Upper lobe of left lung (tissue), 6 donors: Measurements from ENCODE around the gene SEPTIN2. TPM values are rescaled to one million over a fixed set of nuclear protein-coding genes. Genes with fewer than 3 reads are reported as not detected.

Experiments used
- ATAC-seq, 2 donors: fragments of 200-7000 bp; cut with Tn5 transposase; one replicate each; pipeline ENCODE4 v1.9.1; 2022; ENCODE audit warnings: mild to moderate bottlenecking in 2 of 2, moderate library complexity in 2 of 2; ENCODE audit not compliant: low FRiP score in 2 of 2
- DNase-seq, 2 donors: peaks; one replicate each; pipeline ENCODE4 v3.0.0-alpha.2; 2019 to 2020
- H3K27ac ChIP-seq, 4 donors: fragments of 200-600 bp; sonication (generic); one replicate each; pipeline ENCODE4 v1.5.1; 2016 to 2019
- H3K27me3 ChIP-seq, 4 donors: fragments of 200-600 bp; sonication (generic); one replicate each; pipeline ENCODE4 v1.5.1; 2017 to 2019
- H3K36me3 ChIP-seq, 4 donors: fragments of 200-600 bp; sonication (generic); one replicate each; pipeline ENCODE4 v1.5.1; 2016 to 2019
- H3K4me1 ChIP-seq, 4 donors: fragments of 200-600 bp; sonication (generic); one replicate each; pipeline ENCODE4 v1.5.1; 2018 to 2019
- H3K4me3 ChIP-seq, 4 donors: fragments of 200-600 bp; sonication (generic); one replicate each; pipeline ENCODE4 v1.5.1; 2017 to 2019; ENCODE audit warnings: mild to moderate bottlenecking in 2 of 4, moderate library complexity in 1 of 4
- H3K9me3 ChIP-seq, 4 donors: fragments of 200-600 bp; sonication (generic); one replicate each; pipeline ENCODE4 v1.5.1; 2018 to 2019
- EP300 ChIP-seq, 4 donors: sonication (generic); formaldehyde crosslinking; IDR thresholded peaks; one replicate each; pipeline ENCODE4 v1.5.1; 2017; ENCODE audit warnings: antibody characterized with exemption in 4 of 4, control low read depth in 2 of 4
- POLR2A ChIP-seq, 4 donors: fragments of 450-650 bp; IDR thresholded peaks; one replicate each; pipeline ENCODE4 v1.5.1; 2016 to 2017; ENCODE audit warnings: antibody characterized with exemption in 4 of 4, mild to moderate bottlenecking in 2 of 4
- POLR2AphosphoS5 ChIP-seq, 2 donors: sonication (generic); formaldehyde crosslinking; IDR thresholded peaks; one replicate each; pipeline ENCODE4 v1.5.1; 2017; ENCODE audit warnings: antibody characterized with exemption in 2 of 2
- WGBS, 2 donors: methylation state at CpG; one replicate each; pipeline ENCODE4 v1.1.5; 2017 to 2018; 5-methylcytosine and 5-hydroxymethylcytosine counted together
- total RNA-seq, 6 donors: library from RNA; depleted of rRNA in 4 of 6; stranded (reverse); fragments of >200 nt in 4 of 6; gene quantifications; one replicate each; pipeline versions ENCODE4 v1.1.0 to v1.2.1, GENCODE V29; 2016 to 2021
- TF ChIP-seq, protein P1 (sequence below), 6 experiments: fragments of 450-650 bp in 4 of 6; fragments of 200-600 bp in 2 of 6; sonication (generic) in 2 of 6; IDR thresholded peaks; one replicate each; pipeline ENCODE4 v1.5.1; 2016 to 2019; ENCODE audit warnings: antibody characterized with exemption in 6 of 6
- donor health status: DM: no; HTN: no; CAD: no; lungs with moderate emphysema.
- donor health status: DM: no; HTN: yes; CAD: no; lungs with severe emphysema.

The SEPTIN2 gene
- total RNA-seq, 6 donors from 2014 or later: 213 to 322 (median 252) TPM

- H3K27me3 ChIP-seq: no peaks in the 10 kb centered on the region
- no peak overlapping the region for H3K27ac ChIP-seq
- DNase-seq: no peak
- TF ChIP-seq POLR2A (IDR thresholded peaks at IDR 0.05) (no peak), POLR2AphosphoS5 (IDR thresholded peaks at IDR 0.05) (no peak), EP300 (IDR thresholded peaks at IDR 0.05) (no peak)
- TF ChIP-seq, protein P1, sequence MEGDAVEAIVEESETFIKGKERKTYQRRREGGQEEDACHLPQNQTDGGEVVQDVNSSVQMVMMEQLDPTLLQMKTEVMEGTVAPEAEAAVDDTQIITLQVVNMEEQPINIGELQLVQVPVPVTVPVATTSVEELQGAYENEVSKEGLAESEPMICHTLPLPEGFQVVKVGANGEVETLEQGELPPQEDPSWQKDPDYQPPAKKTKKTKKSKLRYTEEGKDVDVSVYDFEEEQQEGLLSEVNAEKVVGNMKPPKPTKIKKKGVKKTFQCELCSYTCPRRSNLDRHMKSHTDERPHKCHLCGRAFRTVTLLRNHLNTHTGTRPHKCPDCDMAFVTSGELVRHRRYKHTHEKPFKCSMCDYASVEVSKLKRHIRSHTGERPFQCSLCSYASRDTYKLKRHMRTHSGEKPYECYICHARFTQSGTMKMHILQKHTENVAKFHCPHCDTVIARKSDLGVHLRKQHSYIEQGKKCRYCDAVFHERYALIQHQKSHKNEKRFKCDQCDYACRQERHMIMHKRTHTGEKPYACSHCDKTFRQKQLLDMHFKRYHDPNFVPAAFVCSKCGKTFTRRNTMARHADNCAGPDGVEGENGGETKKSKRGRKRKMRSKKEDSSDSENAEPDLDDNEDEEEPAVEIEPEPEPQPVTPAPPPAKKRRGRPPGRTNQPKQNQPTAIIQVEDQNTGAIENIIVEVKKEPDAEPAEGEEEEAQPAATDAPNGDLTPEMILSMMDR (IDR thresholded peaks at IDR 0.05): no peak
- WGBS, 2 donors: 72 to 73% methylated on average over 11 to 13 of the region's 13 CpGs
- peaks cover 10 to 21% (median 17%) of the 10 kb centered on the region in 4 donors for H3K4me1 ChIP-seq
- no peaks in the 10 kb centered on the region for H3K36me3 ChIP-seq
- H3K9me3 ChIP-seq: no peaks in the 10 kb centered on the region
- no peak overlapping the region for H3K4me3 ChIP-seq
- peak in 1 of 2 donors; percentile 61 for ATAC-seq
Observed at GRCh38 chr2:241302759-241303651, 12.7 kb upstream of the SEPTIN2 start.

DNA sequence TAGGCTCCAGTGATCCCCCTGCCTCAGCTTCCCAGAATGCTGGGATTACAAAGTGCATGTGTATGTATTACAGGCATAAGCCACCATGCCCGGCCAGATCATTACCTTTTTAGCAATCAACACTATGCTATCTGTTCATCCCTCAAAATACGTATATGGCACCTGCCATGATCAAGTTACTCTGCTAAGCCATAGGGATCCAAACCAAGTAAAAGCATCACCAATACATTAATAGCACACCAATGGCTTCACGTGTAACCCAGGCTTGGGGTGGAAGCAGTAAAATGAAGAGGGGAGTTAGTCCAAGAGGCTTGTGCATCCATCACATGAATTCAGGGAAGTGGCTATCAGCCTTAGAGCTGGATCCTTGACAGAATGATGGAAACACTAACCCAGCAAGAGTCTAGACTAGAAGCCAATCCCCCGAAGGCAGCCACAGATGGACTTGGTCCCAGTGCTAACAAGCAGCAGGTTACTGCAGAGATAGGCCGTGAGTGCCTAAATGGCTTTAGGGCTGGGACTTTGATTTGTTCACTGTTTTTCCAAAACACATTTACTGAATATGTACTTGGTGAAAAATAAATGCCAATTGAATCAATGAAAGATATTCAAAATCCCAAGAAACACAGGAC, 11.6 kb upstream of the SEPTIN2 start:
- DNase-seq (no peak), ATAC-seq (no peak)
- Histone ChIP-seq H3K9me3 (no peaks in the 10 kb centered on the region), H3K4me3 (no peak overlapping the region), H3K4me1 (peaks cover 11 to 26% (median 19%) of the 10 kb centered on the region in 4 donors), H3K27me3 (no peaks in the 10 kb centered on the region), H3K36me3 (no peaks in the 10 kb centered on the region), H3K27ac (no peak overlapping the region)
- TF ChIP-seq POLR2AphosphoS5 (IDR thresholded peaks at IDR 0.05): no peak
- TF ChIP-seq, protein P1 (IDR thresholded peaks at IDR 0.05): no peak
- TF ChIP-seq POLR2A (IDR thresholded peaks at IDR 0.05): no peak
- no peak for TF ChIP-seq EP300 (IDR thresholded peaks at IDR 0.05)
- 87 to 95% methylated on average over 5 of the region's 5 CpGs for WGBS, 2 donors

GRCh38 chr2:241307055-241307454, 8.7 kb upstream of the SEPTIN2 start:
- H3K4me1 ChIP-seq: peaks cover 14 to 33% (median 26%) of the 10 kb centered on the region in 4 donors
- no peak for ATAC-seq
- H3K27ac ChIP-seq: no peak overlapping the region
- H3K27me3 ChIP-seq: no peaks in the 10 kb centered on the region
- H3K36me3 ChIP-seq: no peaks in the 10 kb centered on the region
- H3K4me3 ChIP-seq: no peak overlapping the region
- no peak for DNase-seq
- H3K9me3 ChIP-seq: no peaks in the 10 kb centered on the region
- 67 to 75% methylated on average over 6 of the region's 6 CpGs for WGBS, 2 donors
- TF ChIP-seq POLR2A (IDR thresholded peaks at IDR 0.05): no peak
- no peak for TF ChIP-seq POLR2AphosphoS5 (IDR thresholded peaks at IDR 0.05)
- TF ChIP-seq, protein P1 (IDR thresholded peaks at IDR 0.05): no peak
- no peak for TF ChIP-seq EP300 (IDR thresholded peaks at IDR 0.05)

GRCh38 chr2:241308267-241308666, 7.5 kb upstream of the SEPTIN2 start:
- H3K27me3 ChIP-seq: no peaks in the 10 kb centered on the region
- H3K4me3 ChIP-seq: no peak overlapping the region
- TF ChIP-seq POLR2AphosphoS5 (IDR thresholded peaks at IDR 0.05) (no peak), EP300 (IDR thresholded peaks at IDR 0.05) (no peak), POLR2A (IDR thresholded peaks at IDR 0.05) (no peak)
- TF ChIP-seq, protein P1 (IDR thresholded peaks at IDR 0.05): no peak
- peaks cover 8 to 25% (median 17%) of the 10 kb centered on the region in 4 donors for H3K4me1 ChIP-seq
- H3K9me3 ChIP-seq: no peaks in the 10 kb centered on the region
- ATAC-seq (no peak), DNase-seq (no peak)
- WGBS, 2 donors: 80 to 93% methylated on average over 5 of the region's 5 CpGs
- no peaks in the 10 kb centered on the region for H3K36me3 ChIP-seq
- no peak overlapping the region for H3K27ac ChIP-seq
